ENCODE results near the gene CRYGC.
A peak's percentile ranks its signal among the peaks of the same experiment; 100 is the strongest.
"Not testable (repeated sequence)": the region's sequence is repeated elsewhere in the genome, so short reads cannot be mapped to it uniquely, and the experiment has no call there.

Gene CRYGC

DNA sequence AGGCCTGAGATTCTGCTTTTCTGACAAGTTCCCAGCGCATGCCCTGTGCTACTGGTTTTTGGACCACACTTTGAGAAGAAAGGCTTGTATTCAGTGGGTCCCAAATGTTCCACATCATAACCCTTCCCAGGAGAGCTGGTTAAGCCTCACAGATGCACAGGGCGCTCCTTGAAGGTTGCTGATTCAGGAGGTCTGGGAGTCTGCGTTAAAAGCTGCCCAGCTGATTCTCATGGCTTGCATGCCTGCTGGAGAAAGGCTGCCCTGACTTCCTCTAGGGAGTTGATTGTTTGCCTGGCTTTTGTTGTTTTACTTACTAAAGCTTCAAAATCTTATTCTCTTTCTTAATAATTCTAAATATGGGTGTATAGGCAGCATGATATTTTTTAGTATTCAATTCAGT, 26.0 kb downstream of the CRYGC start:
- DNase-seq (ENCODE audit: low read depth) = no peak
- TF ChIP-seq, protein P1, sequence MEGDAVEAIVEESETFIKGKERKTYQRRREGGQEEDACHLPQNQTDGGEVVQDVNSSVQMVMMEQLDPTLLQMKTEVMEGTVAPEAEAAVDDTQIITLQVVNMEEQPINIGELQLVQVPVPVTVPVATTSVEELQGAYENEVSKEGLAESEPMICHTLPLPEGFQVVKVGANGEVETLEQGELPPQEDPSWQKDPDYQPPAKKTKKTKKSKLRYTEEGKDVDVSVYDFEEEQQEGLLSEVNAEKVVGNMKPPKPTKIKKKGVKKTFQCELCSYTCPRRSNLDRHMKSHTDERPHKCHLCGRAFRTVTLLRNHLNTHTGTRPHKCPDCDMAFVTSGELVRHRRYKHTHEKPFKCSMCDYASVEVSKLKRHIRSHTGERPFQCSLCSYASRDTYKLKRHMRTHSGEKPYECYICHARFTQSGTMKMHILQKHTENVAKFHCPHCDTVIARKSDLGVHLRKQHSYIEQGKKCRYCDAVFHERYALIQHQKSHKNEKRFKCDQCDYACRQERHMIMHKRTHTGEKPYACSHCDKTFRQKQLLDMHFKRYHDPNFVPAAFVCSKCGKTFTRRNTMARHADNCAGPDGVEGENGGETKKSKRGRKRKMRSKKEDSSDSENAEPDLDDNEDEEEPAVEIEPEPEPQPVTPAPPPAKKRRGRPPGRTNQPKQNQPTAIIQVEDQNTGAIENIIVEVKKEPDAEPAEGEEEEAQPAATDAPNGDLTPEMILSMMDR (conservative IDR thresholded peaks at IDR 0.05; ENCODE audit: control insufficient read depth, insufficient read depth, low read depth, low read length) = no peak
- H3K4me3 ChIP-seq (ENCODE audit: control insufficient read depth, low read depth, low read length) = no peak overlapping the region

DNA sequence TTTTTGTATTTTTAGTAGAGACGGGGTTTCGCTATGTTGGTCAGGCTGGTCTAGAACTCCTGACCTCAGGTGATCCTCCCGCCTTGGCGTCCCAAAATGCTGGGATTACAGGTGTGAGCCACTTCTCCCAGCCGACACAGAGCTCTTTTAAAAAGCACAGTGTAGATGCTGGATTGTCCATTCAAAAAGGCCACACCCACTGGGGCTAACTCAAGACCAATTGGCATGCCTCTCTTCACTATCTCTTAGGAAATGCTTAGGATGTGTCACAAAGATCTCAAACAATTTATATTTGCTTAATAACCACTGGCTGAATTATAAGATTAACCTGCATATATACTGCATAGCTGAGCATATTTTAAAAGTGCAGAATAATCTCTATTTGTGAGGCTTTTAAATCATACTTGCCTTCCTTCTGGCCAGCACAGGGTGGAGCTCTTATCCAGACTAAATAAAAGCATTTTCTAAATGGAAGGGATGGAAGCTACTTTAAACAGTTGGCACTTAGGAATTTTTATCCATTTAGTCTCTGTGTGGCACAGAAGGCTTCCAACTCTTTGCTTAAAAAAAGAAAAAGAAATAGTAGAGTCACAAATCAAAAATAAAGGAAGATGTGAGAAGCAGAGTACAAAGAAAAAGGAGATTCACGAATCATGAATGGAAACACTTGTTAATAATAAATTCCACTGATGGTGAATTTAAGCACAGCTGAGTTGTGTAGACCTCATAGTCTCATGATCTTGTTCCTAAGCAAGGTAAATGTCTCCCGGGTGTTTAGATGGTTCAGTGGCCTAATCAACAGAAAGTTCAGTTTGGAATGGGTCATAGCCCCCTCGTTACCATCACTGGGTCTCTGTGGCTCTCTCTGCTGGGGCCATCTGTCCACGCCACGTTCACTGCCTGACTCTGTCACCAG, 27.7 kb downstream of the CRYGC start:
- DNase-seq (ENCODE audit: low read depth) = peak; percentile 25
- H3K4me3 ChIP-seq (ENCODE audit: control insufficient read depth, low read depth, low read length) = no peak overlapping the region
- TF ChIP-seq, protein P1 (conservative IDR thresholded peaks at IDR 0.05; ENCODE audit: control insufficient read depth, insufficient read depth, low read depth, low read length) = peak; percentile 30

DNA sequence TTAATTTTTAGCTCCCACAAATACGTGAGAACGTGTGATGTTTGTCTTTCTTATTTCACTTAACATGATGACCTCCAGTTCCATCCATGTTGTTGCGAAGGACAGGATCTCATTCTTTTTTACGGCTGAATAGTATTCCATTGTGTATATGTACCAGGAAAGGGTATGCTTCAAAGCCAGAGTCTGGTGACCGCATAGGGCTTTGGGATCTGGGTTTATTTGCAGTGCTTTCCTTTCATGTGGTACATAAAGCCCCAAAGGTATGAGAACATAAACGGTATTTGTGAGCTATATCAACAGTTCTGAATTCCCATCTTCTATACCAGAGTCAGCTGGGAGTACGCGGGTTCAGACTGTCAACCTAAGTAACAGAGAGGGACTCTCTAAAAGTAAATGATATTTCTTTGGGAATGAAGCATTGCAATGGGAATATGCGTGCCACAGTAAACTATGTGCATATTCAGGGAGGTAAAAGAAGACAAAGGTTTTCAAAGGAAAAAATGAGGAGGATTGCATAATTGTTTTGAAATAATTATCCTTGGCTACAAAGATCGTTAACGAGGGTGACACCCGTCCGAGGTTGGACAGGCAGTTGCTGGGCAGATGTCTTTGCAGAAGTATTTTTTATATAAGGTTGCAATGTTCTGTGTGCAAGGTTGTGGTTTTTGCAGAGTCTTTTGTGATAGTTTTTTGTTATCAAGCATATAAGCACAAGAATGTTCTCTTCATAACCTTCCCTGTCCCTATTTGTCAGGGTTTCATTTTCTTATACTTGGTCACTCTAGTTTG, 29.8 kb downstream of the CRYGC start:
- no peak for DNase-seq (ENCODE audit: low read depth)
- H3K4me3 ChIP-seq (ENCODE audit: control insufficient read depth, low read depth, low read length) = no peak overlapping the region
- TF ChIP-seq, protein P1 (conservative IDR thresholded peaks at IDR 0.05; ENCODE audit: control insufficient read depth, insufficient read depth, low read depth, low read length) = no peak

DNA sequence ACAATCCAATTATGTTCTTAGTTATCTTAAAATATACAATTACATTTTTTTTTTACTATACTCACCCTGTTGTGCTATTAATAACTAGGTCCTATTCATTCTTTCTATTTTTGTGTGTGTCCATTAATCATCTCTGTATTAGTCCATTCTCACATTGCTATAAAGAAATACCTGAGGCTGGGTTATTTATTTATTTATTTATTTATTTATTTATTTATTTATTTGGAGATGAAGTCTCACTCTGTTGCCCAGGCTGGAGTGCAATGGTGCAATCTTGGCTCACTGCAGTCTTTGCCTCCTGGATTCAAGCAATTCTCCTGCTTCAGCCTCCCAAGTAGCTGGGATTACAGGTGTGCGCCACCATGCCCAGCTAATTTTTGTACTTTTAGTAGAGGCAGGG, 30.9 kb downstream of the CRYGC start:
- not testable (repeated sequence) for DNase-seq (ENCODE audit: low read depth); H3K4me3 ChIP-seq (ENCODE audit: control insufficient read depth, low read depth, low read length)

DNA sequence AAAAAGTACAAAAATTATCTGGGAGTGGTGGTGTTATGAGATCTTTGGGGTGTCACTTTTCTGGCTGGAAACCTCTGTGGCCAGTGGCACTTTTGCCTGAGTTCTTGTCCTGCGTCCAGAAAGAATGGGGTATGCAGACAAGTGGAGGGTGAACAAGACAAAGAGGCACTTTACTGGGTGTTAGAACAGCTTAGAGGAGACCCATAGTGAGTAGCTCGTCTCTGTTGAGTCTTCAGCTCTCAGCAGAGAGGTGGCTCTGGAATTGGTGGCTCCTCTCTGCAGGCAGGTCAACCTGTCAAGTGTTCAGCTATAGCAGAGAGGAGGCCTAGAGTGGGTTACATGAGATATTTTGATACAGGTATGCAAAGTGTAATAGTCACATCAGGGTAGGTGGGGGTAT, 31.4 kb downstream of the CRYGC start:
- TF ChIP-seq, protein P1 (conservative IDR thresholded peaks at IDR 0.05; ENCODE audit: control insufficient read depth, insufficient read depth, low read depth, low read length) = no peak
- H3K4me3 ChIP-seq (ENCODE audit: control insufficient read depth, low read depth, low read length) = no peak overlapping the region
- no peak for DNase-seq (ENCODE audit: low read depth)

DNA sequence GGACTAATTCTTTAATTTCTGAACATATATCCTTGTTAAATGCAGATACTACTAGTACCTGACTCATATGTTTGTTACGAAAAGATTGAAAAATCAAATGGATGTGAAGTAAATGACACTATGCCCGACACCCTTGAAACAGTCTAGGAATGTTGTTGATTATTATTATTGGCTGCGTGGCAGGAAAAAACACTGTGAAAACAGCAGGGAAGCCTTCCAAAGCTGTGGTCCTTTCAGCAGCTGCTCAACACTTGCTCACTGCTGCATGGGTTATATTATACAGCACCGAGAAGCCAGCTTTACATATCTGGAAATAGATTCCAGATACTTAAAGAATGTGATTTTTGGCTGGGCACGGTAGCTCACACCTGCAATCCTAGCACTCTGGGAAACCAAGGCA, 31.8 kb downstream of the CRYGC start:
- H3K4me3 ChIP-seq (ENCODE audit: control insufficient read depth, low read depth, low read length) = no peak overlapping the region
- DNase-seq (ENCODE audit: low read depth) = peak; percentile 16
- TF ChIP-seq, protein P1 (conservative IDR thresholded peaks at IDR 0.05; ENCODE audit: control insufficient read depth, insufficient read depth, low read depth, low read length) = no peak

DNA sequence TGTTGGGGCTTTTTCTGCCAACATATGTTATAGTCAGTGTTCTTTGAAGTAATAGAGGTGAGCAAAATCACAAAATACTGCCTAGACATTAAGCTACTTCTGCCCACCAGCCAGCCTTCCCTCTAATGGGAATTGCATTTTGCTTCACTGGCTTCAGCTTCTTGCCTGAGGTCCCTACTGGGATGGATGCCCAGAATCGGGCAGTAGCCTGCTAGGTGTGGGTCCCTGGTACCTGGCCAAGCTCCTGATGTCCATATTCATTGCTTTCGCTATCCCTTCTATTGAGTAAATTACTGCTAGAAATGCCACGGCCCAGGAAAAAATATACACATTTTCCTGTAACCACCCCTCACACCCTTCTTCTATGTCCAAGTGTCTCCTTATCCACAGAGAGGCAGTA, 32.3 kb downstream of the CRYGC start:
- DNase-seq (ENCODE audit: low read depth) = no peak
- no peak overlapping the region for H3K4me3 ChIP-seq (ENCODE audit: control insufficient read depth, low read depth, low read length)
- TF ChIP-seq, protein P1 (conservative IDR thresholded peaks at IDR 0.05; ENCODE audit: control insufficient read depth, insufficient read depth, low read depth, low read length) = no peak

Measured in fibroblast of mammary gland (primary cell).